ENCODE data around the gene COL6A2.

Gene COL6A2

GRCh38 chr21:46111193-46111571 is 13.3 kb downstream of the COL6A2 start:
- in situ Hi-C loops (cut with HindIII; ENCODE audit: low sequenced_read_pairs): loop anchor here (25.0 kb wide), 1 partner anchor 99 kb away; no protein-coding TSS in a partner anchor

- in situ Hi-C loops (cut with HindIII; ENCODE audit: low sequenced_read_pairs): loop anchor here (25.0 kb wide), 1 partner anchor 100 kb away; no protein-coding TSS in a partner anchor
Observed at GRCh38 chr21:46111857-46112724, 14.2 kb downstream of the COL6A2 start.

GRCh38 chr21:46112725-46113215 is 14.9 kb downstream of the COL6A2 start:
- in situ Hi-C loops (cut with HindIII; ENCODE audit: low sequenced_read_pairs): loop anchor here (25.0 kb wide), 1 partner anchor 100 kb away; no protein-coding TSS in a partner anchor

- in situ Hi-C loops (cut with HindIII; ENCODE audit: low sequenced_read_pairs): loop anchor here (25.0 kb wide), 1 partner anchor 101 kb away; no protein-coding TSS in a partner anchor
Observed at GRCh38 chr21:46113497-46114176, 15.7 kb downstream of the COL6A2 start.

GRCh38 chr21:46114963-46115362 is 17.1 kb downstream of the COL6A2 start:
- in situ Hi-C loops (cut with HindIII; ENCODE audit: low sequenced_read_pairs): loop anchor here (25.0 kb wide), 1 partner anchor 103 kb away; no protein-coding TSS in a partner anchor

- in situ Hi-C loops (cut with HindIII; ENCODE audit: low sequenced_read_pairs): loop anchor here (25.0 kb wide), 1 partner anchor 103 kb away; no protein-coding TSS in a partner anchor
Observed at GRCh38 chr21:46115441-46116188, 17.7 kb downstream of the COL6A2 start.

GRCh38 chr21:46116189-46116775 is 18.4 kb downstream of the COL6A2 start:
- in situ Hi-C loops (cut with HindIII; ENCODE audit: low sequenced_read_pairs): loop anchor here (25.0 kb wide), 1 partner anchor 104 kb away; no protein-coding TSS in a partner anchor

GRCh38 chr21:46116776-46117585 is 19.1 kb downstream of the COL6A2 start:
- in situ Hi-C loops (cut with HindIII; ENCODE audit: low sequenced_read_pairs): loop anchor here (25.0 kb wide), 1 partner anchor 105 kb away; no protein-coding TSS in a partner anchor

GRCh38 chr21:46117586-46118315 is 19.8 kb downstream of the COL6A2 start:
- in situ Hi-C loops (cut with HindIII; ENCODE audit: low sequenced_read_pairs): loop anchor here (25.0 kb wide), 1 partner anchor 105 kb away; no protein-coding TSS in a partner anchor

- in situ Hi-C loops (cut with HindIII; ENCODE audit: low sequenced_read_pairs): loop anchor here (25.0 kb wide), 1 partner anchor 106 kb away; no protein-coding TSS in a partner anchor
Observed at GRCh38 chr21:46118316-46119143, 20.6 kb downstream of the COL6A2 start.

- in situ Hi-C loops (cut with HindIII; ENCODE audit: low sequenced_read_pairs): loop anchor here (25.0 kb wide), 1 partner anchor 107 kb away; no protein-coding TSS in a partner anchor
Observed at GRCh38 chr21:46119144-46119636, 21.3 kb downstream of the COL6A2 start.

- in situ Hi-C loops (cut with HindIII; ENCODE audit: low sequenced_read_pairs): loop anchor here (25.0 kb wide), 1 partner anchor 107 kb away; no protein-coding TSS in a partner anchor
Observed at GRCh38 chr21:46119637-46120271, 21.8 kb downstream of the COL6A2 start.

- in situ Hi-C loops (cut with HindIII; ENCODE audit: low sequenced_read_pairs): loop anchor here (25.0 kb wide), 1 partner anchor 108 kb away; no protein-coding TSS in a partner anchor
Observed at GRCh38 chr21:46120301-46121285, 22.7 kb downstream of the COL6A2 start.

- in situ Hi-C loops (cut with HindIII; ENCODE audit: low sequenced_read_pairs): loop anchor here (25.0 kb wide), 1 partner anchor 109 kb away; no protein-coding TSS in a partner anchor
Observed at GRCh38 chr21:46121286-46122221, 23.6 kb downstream of the COL6A2 start.

Data from DLD1 (cell line).